Activated T-cell treated with anti-CD3 and anti-CD28 coated beads, Interleukin-2, amount 50 U/mL, for 72 hours (primary cell): ENCODE measurements around the gene ZBED4. TPM values are rescaled to one million over a fixed set of nuclear protein-coding genes. Genes with fewer than 3 reads are reported as not detected.

Experiments
- ATAC-seq, 2 donors: fragments of 150-1000 bp; cut with Tn5 transposase; replicated peaks in 1 of 2; 2 replicates each; pipeline ENCODE4 v1.10.0; 2021; ENCODE audit warnings: moderate library complexity in 2 of 2, mild to moderate bottlenecking in 1 of 2
- DNase-seq, 2 donors: peaks; one replicate each; pipeline ENCODE4 v3.0.0; 2021 to 2022; ENCODE audit warnings: mixed read lengths in 1 of 2
- H3K27ac Mint-ChIP-seq: one replicate; pipeline ENCODE4 v1.8.0; 2022; ENCODE audit warnings: mild to moderate bottlenecking, moderate library complexity, mixed read lengths
- H3K27me3 Mint-ChIP-seq: one replicate; pipeline ENCODE4 v1.8.0; 2022; ENCODE audit warnings: low read depth, mixed read lengths
- H3K36me3 Mint-ChIP-seq, 2 donors: one replicate each; pipeline ENCODE4 v1.8.0; 2022; ENCODE audit warnings: mixed read lengths in 2 of 2, mild to moderate bottlenecking in 1 of 2; ENCODE audit not compliant: insufficient read depth in 2 of 2
- H3K4me1 Mint-ChIP-seq: one replicate; pipeline ENCODE4 v1.8.0; 2022; ENCODE audit warnings: low read depth, mixed read lengths
- H3K4me3 Mint-ChIP-seq, 2 donors: one replicate each; pipeline ENCODE4 v1.8.0; 2022; ENCODE audit warnings: mild to moderate bottlenecking in 2 of 2, mixed read lengths in 2 of 2, moderate library complexity in 2 of 2
- H3K9me3 Mint-ChIP-seq, 2 donors: one replicate each; pipeline ENCODE4 v1.8.0; 2022; ENCODE audit warnings: mixed read lengths in 2 of 2
- total RNA-seq, 2 donors: library from RNA; stranded (reverse); gene quantifications; one replicate each; pipeline ENCODE4 v1.2.3, GENCODE V29; 2022

ZBED4 gene, protein sequence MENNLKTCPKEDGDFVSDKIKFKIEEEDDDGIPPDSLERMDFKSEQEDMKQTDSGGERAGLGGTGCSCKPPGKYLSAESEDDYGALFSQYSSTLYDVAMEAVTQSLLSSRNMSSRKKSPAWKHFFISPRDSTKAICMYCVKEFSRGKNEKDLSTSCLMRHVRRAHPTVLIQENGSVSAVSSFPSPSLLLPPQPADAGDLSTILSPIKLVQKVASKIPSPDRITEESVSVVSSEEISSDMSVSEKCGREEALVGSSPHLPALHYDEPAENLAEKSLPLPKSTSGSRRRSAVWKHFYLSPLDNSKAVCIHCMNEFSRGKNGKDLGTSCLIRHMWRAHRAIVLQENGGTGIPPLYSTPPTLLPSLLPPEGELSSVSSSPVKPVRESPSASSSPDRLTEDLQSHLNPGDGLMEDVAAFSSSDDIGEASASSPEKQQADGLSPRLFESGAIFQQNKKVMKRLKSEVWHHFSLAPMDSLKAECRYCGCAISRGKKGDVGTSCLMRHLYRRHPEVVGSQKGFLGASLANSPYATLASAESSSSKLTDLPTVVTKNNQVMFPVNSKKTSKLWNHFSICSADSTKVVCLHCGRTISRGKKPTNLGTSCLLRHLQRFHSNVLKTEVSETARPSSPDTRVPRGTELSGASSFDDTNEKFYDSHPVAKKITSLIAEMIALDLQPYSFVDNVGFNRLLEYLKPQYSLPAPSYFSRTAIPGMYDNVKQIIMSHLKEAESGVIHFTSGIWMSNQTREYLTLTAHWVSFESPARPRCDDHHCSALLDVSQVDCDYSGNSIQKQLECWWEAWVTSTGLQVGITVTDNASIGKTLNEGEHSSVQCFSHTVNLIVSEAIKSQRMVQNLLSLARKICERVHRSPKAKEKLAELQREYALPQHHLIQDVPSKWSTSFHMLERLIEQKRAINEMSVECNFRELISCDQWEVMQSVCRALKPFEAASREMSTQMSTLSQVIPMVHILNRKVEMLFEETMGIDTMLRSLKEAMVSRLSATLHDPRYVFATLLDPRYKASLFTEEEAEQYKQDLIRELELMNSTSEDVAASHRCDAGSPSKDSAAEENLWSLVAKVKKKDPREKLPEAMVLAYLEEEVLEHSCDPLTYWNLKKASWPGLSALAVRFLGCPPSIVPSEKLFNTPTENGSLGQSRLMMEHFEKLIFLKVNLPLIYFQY
- 10 to 100 TPM; 22.3 to 23.6 TPM for total RNA-seq

DNA sequence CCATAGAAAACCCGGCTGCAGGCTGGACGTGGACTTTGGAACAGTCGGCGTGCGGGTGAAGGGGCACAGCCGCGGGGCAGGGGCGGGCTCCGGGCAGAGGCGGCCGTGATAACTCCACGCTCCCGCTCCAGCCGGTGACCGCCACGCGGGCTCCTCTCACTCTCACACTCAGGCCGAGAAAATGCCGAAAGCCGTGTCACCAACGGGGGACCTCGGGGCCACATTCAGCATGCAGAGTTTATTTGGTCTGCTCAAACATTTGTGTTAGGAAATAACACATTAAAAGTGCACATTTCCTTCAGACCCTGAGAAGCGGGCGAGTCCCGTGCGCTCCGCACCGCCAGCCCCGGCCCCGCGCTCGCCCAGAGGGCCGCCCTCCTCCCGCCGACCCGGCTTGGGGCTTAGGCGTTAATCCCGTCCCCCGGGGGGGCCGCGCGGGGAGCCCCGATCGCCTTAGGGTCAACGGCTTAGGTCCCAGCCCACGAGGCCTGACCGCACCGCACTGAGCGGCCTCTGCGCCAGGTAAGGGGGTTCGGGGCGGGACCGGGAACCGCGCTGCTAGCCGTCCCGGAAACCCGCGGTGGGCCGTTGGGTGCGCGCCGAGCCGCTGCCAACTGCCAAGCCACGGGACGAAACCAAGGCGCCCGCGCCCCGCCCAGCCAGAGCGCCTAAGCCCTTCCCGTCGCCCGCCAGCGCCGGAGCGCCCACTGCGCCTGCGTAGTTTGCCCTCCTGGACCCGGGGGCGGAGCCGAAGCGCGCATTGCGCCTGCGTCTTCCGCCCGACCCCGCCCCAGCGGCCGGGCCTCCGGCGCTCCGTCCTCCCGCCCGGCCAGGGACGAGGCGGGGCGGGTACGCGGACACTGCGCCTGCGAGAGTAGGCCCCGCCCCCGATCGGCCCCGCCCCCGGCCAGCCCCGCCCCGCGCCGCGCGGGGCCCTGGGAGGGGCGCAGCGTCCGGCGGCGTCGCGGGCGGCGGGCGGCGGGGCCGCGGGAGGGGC, at the start of gene ZBED4:
TSS of gene ZBED4 (plus strand) at position 947 of the 997 bp plus-strand sequence. CDS start 29,819 bp downstream, outside the sequence.
- DNase-seq (peak; percentile 99 to 100), ATAC-seq (peak; percentile 82 to 86)
- H3K36me3 Mint-ChIP-seq = peaks cover 0 to 1% of the 10 kb centered on the region in 2 donors
- peaks cover 22% of the 10 kb centered on the region for H3K27me3 Mint-ChIP-seq
- peaks cover 41% of the 10 kb centered on the region for H3K4me1 Mint-ChIP-seq
- peak within 1 kb of the TSS; percentile 97 for H3K27ac Mint-ChIP-seq
- H3K9me3 Mint-ChIP-seq = no peaks in the 10 kb centered on the region
- H3K4me3 Mint-ChIP-seq = peak within 1 kb of the TSS; percentile 89 to 99

DNA sequence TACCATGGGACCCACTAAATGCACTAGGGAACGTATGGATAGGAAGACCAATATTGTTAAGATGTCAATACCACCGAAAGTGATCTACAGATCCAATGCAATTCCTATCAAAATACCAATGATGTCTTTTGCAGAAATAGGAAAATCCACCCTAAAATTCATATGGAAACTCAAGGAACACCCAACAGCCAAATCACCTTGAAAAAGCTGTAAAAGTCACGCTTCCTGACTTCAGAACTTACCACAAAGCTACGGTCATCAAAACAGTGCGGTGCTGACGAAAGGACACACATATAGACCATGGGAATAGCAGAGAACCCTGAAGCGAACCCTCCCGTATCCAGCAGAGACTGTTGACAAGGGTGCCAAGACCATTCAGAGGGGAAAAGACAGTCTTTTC, 46.5 kb upstream of the ZBED4 start:
- DNase-seq = no peak
- peaks cover 64% of the 10 kb centered on the region for H3K4me1 Mint-ChIP-seq

GRCh38 chr22:49807780-49808708, 45.6 kb upstream of the ZBED4 start:
- Mint-ChIP-seq H3K9me3 (no peaks in the 10 kb centered on the region), H3K36me3 (peaks cover 14 to 22% of the 10 kb centered on the region in 2 donors), H3K27ac (peak overlapping the region; percentile 68), H3K27me3 (no peaks in the 10 kb centered on the region), H3K4me3 (peak overlapping the region; percentile 63 to 66), H3K4me1 (peaks cover 69% of the 10 kb centered on the region)
- DNase-seq (peak in 1 of 2 donors; percentile 31), ATAC-seq (peak; percentile 72 to 80)

More for the DNA sequence above, 46.5 kb upstream of the ZBED4 start:
- Mint-ChIP-seq H3K27me3 (no peaks in the 10 kb centered on the region), H3K27ac (peak overlapping the region; percentile 27), H3K4me3 (peak overlapping the region in 1 of 2 donors; percentile 63), H3K9me3 (no peaks in the 10 kb centered on the region), H3K36me3 (peaks cover 14 to 22% of the 10 kb centered on the region in 2 donors)
- ATAC-seq = no peak

DNA sequence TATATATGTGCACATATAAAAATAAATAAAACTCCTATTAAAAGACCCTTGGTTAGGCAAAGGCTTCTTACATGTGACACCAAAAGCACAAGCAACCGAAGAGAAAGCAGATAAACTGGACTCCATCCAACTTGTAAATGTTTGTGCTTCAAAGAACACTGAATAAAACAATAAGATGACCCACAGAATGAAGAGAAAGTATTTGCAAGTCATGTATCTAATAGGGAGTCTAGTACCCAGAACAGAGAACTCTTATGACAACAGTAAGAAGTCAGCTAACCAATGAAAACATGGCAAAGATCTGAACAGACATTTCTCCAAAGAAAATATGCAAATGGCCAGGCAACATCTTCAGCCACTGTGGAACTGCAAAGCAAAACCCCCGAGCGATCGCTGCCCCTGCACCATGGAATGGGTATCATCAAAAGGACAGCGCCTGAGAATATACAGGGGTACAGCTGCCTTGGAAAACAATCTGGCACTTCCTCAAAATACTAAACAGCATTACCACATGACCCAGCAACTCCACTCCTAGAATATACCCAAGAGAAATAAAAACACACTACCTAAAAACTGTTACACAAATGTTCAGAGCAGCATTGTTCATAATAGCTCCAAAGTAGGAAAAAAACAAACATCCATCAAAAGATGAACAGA, 43.2 kb upstream of the ZBED4 start:
- ATAC-seq = no peak
- H3K9me3 Mint-ChIP-seq = no peaks in the 10 kb centered on the region
- DNase-seq = no peak
- H3K4me3 Mint-ChIP-seq = peak overlapping the region; percentile 45 to 60
- no peaks in the 10 kb centered on the region for H3K27me3 Mint-ChIP-seq
- peaks cover 11 to 13% of the 10 kb centered on the region in 2 donors for H3K36me3 Mint-ChIP-seq
- H3K4me1 Mint-ChIP-seq = peaks cover 79% of the 10 kb centered on the region
- H3K27ac Mint-ChIP-seq = peak overlapping the region; percentile 80

DNA sequence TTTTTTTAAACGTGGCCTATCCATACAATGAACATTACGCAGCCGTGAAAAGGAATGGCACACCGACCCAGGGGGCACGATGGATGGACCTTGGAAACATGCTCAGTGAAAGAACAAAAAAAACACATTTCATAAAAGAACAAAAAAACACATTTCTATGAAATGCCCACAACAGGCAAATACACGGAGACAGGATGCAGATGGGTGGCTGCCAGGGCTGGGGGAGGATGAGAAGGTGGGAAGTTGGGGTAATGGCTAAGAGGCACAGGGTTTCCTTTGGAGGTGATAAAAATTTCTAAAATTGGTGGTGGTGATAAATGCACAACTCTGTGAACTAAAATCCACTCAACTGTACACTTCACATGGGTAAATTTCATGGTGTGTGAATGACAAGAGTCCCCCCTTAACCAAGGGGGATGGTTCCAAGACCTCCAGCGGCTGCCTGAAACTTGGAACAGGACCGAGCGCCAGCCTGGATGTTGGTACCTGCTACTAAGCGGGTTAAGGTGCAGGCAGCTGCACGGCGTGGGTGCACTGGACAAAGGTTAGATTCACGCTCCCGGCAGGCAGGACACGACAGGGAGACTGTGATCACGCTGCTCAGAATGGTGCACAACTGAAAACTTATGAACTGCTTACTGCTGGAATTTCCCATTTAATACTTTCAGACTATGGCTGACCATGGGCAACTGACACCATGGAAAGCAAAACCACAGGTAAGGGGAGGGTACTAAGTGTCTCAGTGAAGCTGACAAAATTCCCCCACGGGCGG, 42.4 kb upstream of the ZBED4 start:
- peak overlapping the region; percentile 80 for H3K27ac Mint-ChIP-seq
- H3K4me1 Mint-ChIP-seq = peaks cover 83% of the 10 kb centered on the region
- ATAC-seq (no peak), DNase-seq (no peak)
- no peaks in the 10 kb centered on the region for H3K27me3 Mint-ChIP-seq
- peaks cover 9 to 11% of the 10 kb centered on the region in 2 donors for H3K36me3 Mint-ChIP-seq
- peak overlapping the region; percentile 45 to 60 for H3K4me3 Mint-ChIP-seq
- no peaks in the 10 kb centered on the region for H3K9me3 Mint-ChIP-seq

- H3K9me3 Mint-ChIP-seq = no peaks in the 10 kb centered on the region
- ATAC-seq (no peak), DNase-seq (no peak)
- H3K4me3 Mint-ChIP-seq = no peak overlapping the region
- H3K4me1 Mint-ChIP-seq = peaks cover 82% of the 10 kb centered on the region
- H3K27ac Mint-ChIP-seq = no peak overlapping the region
- peaks cover 6 to 9% of the 10 kb centered on the region in 2 donors for H3K36me3 Mint-ChIP-seq
- no peaks in the 10 kb centered on the region for H3K27me3 Mint-ChIP-seq
Measured at GRCh38 chr22:49812838-49813237, 40.8 kb upstream of the ZBED4 start.

DNA sequence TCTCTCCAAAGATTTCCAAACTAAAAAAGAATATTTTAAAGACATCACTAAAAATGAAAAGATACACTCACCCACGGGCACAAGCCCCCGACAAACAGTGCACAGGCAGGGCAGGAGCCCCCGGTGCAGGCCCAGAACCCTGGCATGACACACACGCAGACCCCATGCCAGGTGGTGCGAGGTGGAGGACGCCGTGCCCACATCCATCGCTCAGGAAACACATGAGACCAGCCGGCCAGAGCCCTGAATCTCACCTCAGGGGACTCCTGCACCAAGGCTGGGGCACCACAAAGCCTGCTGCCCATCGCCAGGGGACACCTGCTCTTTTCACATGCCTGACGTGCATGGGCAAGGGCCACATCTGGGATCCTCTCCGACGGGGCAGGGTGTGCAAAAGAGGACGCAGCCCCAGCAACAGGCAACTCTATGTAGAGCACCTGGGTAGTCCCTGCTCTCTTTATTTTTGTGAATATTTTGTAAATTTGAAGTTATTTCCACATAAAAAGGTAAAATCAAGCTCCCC, 39.4 kb upstream of the ZBED4 start:
- DNase-seq (no peak), ATAC-seq (no peak)
- Mint-ChIP-seq H3K27me3 (no peaks in the 10 kb centered on the region), H3K36me3 (peaks cover 9 to 15% of the 10 kb centered on the region in 2 donors), H3K4me1 (peaks cover 78% of the 10 kb centered on the region), H3K27ac (no peak overlapping the region), H3K4me3 (no peak overlapping the region), H3K9me3 (no peaks in the 10 kb centered on the region)

- H3K4me3 Mint-ChIP-seq = no peak overlapping the region
- H3K4me1 Mint-ChIP-seq = peaks cover 74% of the 10 kb centered on the region
- no peaks in the 10 kb centered on the region for H3K9me3 Mint-ChIP-seq
- H3K36me3 Mint-ChIP-seq = peaks cover 9 to 15% of the 10 kb centered on the region in 2 donors
- H3K27ac Mint-ChIP-seq = no peak overlapping the region
- ATAC-seq = no peak
- H3K27me3 Mint-ChIP-seq = no peaks in the 10 kb centered on the region
- DNase-seq = no peak
Measured at GRCh38 chr22:49814856-49815255, 38.8 kb upstream of the ZBED4 start.

- peaks cover 67% of the 10 kb centered on the region for H3K4me1 Mint-ChIP-seq
- no peaks in the 10 kb centered on the region for H3K27me3 Mint-ChIP-seq
- DNase-seq (peak in 1 of 2 donors; percentile 45), ATAC-seq (peak; percentile 72 to 88)
- peaks cover 9 to 14% of the 10 kb centered on the region in 2 donors for H3K36me3 Mint-ChIP-seq
- H3K27ac Mint-ChIP-seq = no peak overlapping the region
- H3K4me3 Mint-ChIP-seq = peak overlapping the region; percentile 54 to 72
- H3K9me3 Mint-ChIP-seq = no peaks in the 10 kb centered on the region
Measured at GRCh38 chr22:49815641-49816091, 38.0 kb upstream of the ZBED4 start.

- H3K27me3 Mint-ChIP-seq = no peaks in the 10 kb centered on the region
- ATAC-seq = no peak
- no peaks in the 10 kb centered on the region for H3K9me3 Mint-ChIP-seq
- peaks cover 70% of the 10 kb centered on the region for H3K4me1 Mint-ChIP-seq
- no peak overlapping the region for H3K4me3 Mint-ChIP-seq
- H3K36me3 Mint-ChIP-seq = peaks cover 8 to 19% of the 10 kb centered on the region in 2 donors
- no peak for DNase-seq
- no peak overlapping the region for H3K27ac Mint-ChIP-seq
Measured at GRCh38 chr22:49817359-49817758, 36.3 kb upstream of the ZBED4 start.
